WTC11 (cell line): ENCODE measurements around the gene OSBPL6. TPM values are rescaled to one million over a fixed set of nuclear protein-coding genes. Genes with fewer than 3 reads are reported as not detected.

Source experiments
- ATAC-seq: fragments of 200-7000 bp; cut with Tn5 transposase; 2 replicates; pipeline ENCODE4 v1.10.0; 2021; ENCODE audit warnings: mild to moderate bottlenecking, moderate library complexity
- CTCF ChIA-PET: fragments of 300-600 bp; sonication (Branson Sonifier 250); formaldehyde crosslinking; loops from one replicate; lab custom pipeline; 2021; ENCODE audit warnings: antibody characterized with exemption; lab: Charles Lee
- POLR2A ChIA-PET: fragments of 350-600 bp; sonication (Branson Sonifier 250); formaldehyde crosslinking; loops from one replicate; lab custom pipeline; 2021; ENCODE audit warnings: antibody characterized with exemption; lab: Charles Lee
- DNase-seq: peaks from one replicate; pipeline ENCODE4 v3.0.0; 2021; ENCODE audit warnings: low spot score
- H3K27ac Mint-ChIP-seq: 2 replicates; pipeline ENCODE4 v1.8.0; 2021; ENCODE audit warnings: mixed read lengths
- H3K27me3 Mint-ChIP-seq: 2 replicates; pipeline ENCODE4 v1.8.0; 2021; ENCODE audit warnings: low read depth, mild to moderate bottlenecking, moderate library complexity, mixed read lengths
- H3K36me3 Mint-ChIP-seq: 2 replicates; pipeline ENCODE4 v1.8.0; 2021; ENCODE audit warnings: mixed read lengths
- H3K4me1 Mint-ChIP-seq: 2 replicates; pipeline ENCODE4 v1.8.0; 2022; ENCODE audit warnings: mixed read lengths
- H3K4me3 Mint-ChIP-seq: 2 replicates; pipeline ENCODE4 v1.8.0; 2021; ENCODE audit warnings: mild to moderate bottlenecking, moderate library complexity, mixed read lengths
- H3K9me3 Mint-ChIP-seq: 2 replicates; pipeline ENCODE4 v1.8.0; 2021; ENCODE audit warnings: mixed read lengths
- ARID4B ChIP-seq: sonication (generic); formaldehyde crosslinking; IDR thresholded peaks from 2 replicates; pipeline ENCODE4 v1.8.0; 2023; ENCODE audit warnings: missing genetic modification reagents, mild to moderate bottlenecking, borderline replicate concordance
- ATF1 ChIP-seq: sonication (generic); formaldehyde crosslinking; IDR thresholded peaks from 2 replicates; pipeline ENCODE4 v1.8.1; 2023; ENCODE audit warnings: mild to moderate bottlenecking, moderate library complexity, missing genetic modification reagents
- ATF3 ChIP-seq: sonication (generic); formaldehyde crosslinking; conservative IDR thresholded peaks from 2 replicates; pipeline ENCODE4 v1.8.1; 2022; ENCODE audit warnings: mild to moderate bottlenecking, missing genetic modification reagents
- GTF2I ChIP-seq: fragments of 250-450 bp; sonication (Bioruptor Pico); conservative IDR thresholded peaks from 2 replicates; pipeline ENCODE4 v1.4.0; 2021; ENCODE audit warnings: mild to moderate bottlenecking
- IRF2 ChIP-seq: sonication (generic); formaldehyde crosslinking; IDR thresholded peaks from 2 replicates; pipeline ENCODE4 v1.8.0; 2022; ENCODE audit warnings: low read depth, missing genetic modification reagents, borderline replicate concordance
- MLX ChIP-seq: sonication (generic); formaldehyde crosslinking; IDR thresholded peaks from 2 replicates; pipeline ENCODE4 v1.8.1; 2023; ENCODE audit warnings: mild to moderate bottlenecking, missing genetic modification reagents, moderate library complexity
- NFE2L1 ChIP-seq: sonication (generic); formaldehyde crosslinking; IDR thresholded peaks from 2 replicates; pipeline ENCODE4 v1.8.1; 2023; ENCODE audit warnings: missing genetic modification reagents
- PRDM15 ChIP-seq: sonication (generic); formaldehyde crosslinking; IDR thresholded peaks from 2 replicates; pipeline ENCODE4 v1.8.0; 2022; ENCODE audit warnings: missing genetic modification reagents
- SMAD4 ChIP-seq: sonication (generic); formaldehyde crosslinking; IDR thresholded peaks from 2 replicates; pipeline ENCODE4 v1.8.0; 2022; ENCODE audit warnings: mild to moderate bottlenecking, missing genetic modification reagents
- SP1 ChIP-seq: sonication (generic); formaldehyde crosslinking; conservative IDR thresholded peaks from 2 replicates; pipeline ENCODE4 v1.8.1; 2022; ENCODE audit warnings: missing genetic modification reagents
- TEAD4 ChIP-seq: sonication (generic); formaldehyde crosslinking; IDR thresholded peaks from 2 replicates; pipeline ENCODE4 v1.8.0; 2022; ENCODE audit warnings: mild to moderate bottlenecking, missing genetic modification reagents
- TP53 ChIP-seq: sonication (generic); formaldehyde crosslinking; IDR thresholded peaks from 2 replicates; pipeline ENCODE4 v1.8.1; 2023; ENCODE audit warnings: mild to moderate bottlenecking, missing genetic modification reagents
- ZNF121 ChIP-seq: sonication (generic); formaldehyde crosslinking; IDR thresholded peaks from 2 replicates; pipeline ENCODE4 v1.8.0; 2023; ENCODE audit warnings: missing genetic modification reagents
- ZNF281 ChIP-seq: sonication (generic); formaldehyde crosslinking; IDR thresholded peaks from 2 replicates; pipeline ENCODE4 v1.8.0; 2023; ENCODE audit warnings: mild to moderate bottlenecking, missing genetic modification reagents
- ZNF317 ChIP-seq: sonication (generic); formaldehyde crosslinking; IDR thresholded peaks from 2 replicates; pipeline ENCODE4 v1.8.1; 2023; ENCODE audit warnings: low read depth, mild to moderate bottlenecking, moderate library complexity, missing genetic modification reagents, borderline replicate concordance
- total RNA-seq: library from RNA; stranded (reverse); gene quantifications from 3 replicates; pipeline ENCODE4 v1.2.3, GENCODE V29; 2021
- TF ChIP-seq, protein P1 (sequence below): sonication (generic); formaldehyde crosslinking; IDR thresholded peaks from 2 replicates; pipeline ENCODE4 v1.8.1; 2022; ENCODE audit warnings: low read depth, missing genetic modification reagents, borderline replicate concordance
- TF ChIP-seq, protein P2 (sequence below): fragments of 250-450 bp; sonication (Bioruptor Pico); IDR thresholded peaks from 2 replicates; pipeline ENCODE4 v1.8.0; 2021; ENCODE audit warnings: mild to moderate bottlenecking
- TF ChIP-seq, protein P3 (sequence below): sonication (generic); formaldehyde crosslinking; IDR thresholded peaks from 2 replicates; pipeline ENCODE4 v1.8.1; 2023; ENCODE audit warnings: mild to moderate bottlenecking, moderate library complexity, missing genetic modification reagents

The OSBPL6 gene
- total RNA-seq, 1 experiment from 2014 or later: 9.2 TPM

DNA sequence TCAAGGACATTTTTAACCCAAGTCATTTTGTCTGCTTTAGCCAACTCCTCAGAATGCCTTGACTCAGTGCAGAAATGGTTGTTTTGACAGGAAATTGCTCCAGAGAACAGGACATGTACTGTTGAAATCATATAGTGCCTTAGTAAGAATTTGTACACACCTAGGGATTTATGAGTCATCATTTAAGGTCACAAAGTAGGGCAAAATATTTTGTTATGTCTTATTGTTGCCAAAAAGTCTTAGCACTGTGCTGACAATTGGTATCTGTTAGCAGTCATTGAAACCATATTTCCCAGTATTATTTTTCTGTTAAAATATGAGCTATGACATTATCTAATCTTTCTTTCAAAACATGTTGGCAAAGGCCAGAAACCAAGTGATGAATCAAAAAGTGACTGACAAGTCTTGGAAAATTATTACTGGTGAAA is 104.5 kb downstream of the OSBPL6 start:
- no peak for DNase-seq
- Mint-ChIP-seq H3K9me3 (no peaks in the 10 kb centered on the region), H3K4me3 (no peak overlapping the region), H3K4me1 (peaks cover 6% of the 10 kb centered on the region; the same call in 1 of the 2 replicates), H3K27ac (no peak overlapping the region), H3K27me3 (no peaks in the 10 kb centered on the region), H3K36me3 (no peaks in the 10 kb centered on the region)
- CTCF ChIA-PET: no interaction called here
- no peak for ATAC-seq
- POLR2A ChIA-PET: no interaction called here
- TF ChIP-seq PRDM15: no peak
- no peak for TF ChIP-seq TP53 (CRISPR knock-in tag)
- TF ChIP-seq, protein P1, sequence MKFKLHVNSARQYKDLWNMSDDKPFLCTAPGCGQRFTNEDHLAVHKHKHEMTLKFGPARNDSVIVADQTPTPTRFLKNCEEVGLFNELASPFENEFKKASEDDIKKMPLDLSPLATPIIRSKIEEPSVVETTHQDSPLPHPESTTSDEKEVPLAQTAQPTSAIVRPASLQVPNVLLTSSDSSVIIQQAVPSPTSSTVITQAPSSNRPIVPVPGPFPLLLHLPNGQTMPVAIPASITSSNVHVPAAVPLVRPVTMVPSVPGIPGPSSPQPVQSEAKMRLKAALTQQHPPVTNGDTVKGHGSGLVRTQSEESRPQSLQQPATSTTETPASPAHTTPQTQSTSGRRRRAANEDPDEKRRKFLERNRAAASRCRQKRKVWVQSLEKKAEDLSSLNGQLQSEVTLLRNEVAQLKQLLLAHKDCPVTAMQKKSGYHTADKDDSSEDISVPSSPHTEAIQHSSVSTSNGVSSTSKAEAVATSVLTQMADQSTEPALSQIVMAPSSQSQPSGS (CRISPR knock-in tag): no peak
- no peak for TF ChIP-seq ATF3 (CRISPR knock-in tag)
- no peak for TF ChIP-seq MLX (CRISPR knock-in tag)
- no peak for TF ChIP-seq ARID4B
- no peak for TF ChIP-seq ZNF121 (CRISPR knock-in tag)
- TF ChIP-seq ZNF281 (CRISPR knock-in tag): no peak
- no peak for TF ChIP-seq ATF1 (CRISPR knock-in tag)
- no peak for TF ChIP-seq SMAD4 (CRISPR knock-in tag)
- no peak for TF ChIP-seq SP1 (CRISPR knock-in tag)
- TF ChIP-seq IRF2 (CRISPR knock-in tag): no peak
- no peak for TF ChIP-seq NFE2L1 (CRISPR knock-in tag)
- no peak for TF ChIP-seq GTF2I
- no peak for TF ChIP-seq ZNF317
- no peak for TF ChIP-seq TEAD4
- TF ChIP-seq, protein P2, sequence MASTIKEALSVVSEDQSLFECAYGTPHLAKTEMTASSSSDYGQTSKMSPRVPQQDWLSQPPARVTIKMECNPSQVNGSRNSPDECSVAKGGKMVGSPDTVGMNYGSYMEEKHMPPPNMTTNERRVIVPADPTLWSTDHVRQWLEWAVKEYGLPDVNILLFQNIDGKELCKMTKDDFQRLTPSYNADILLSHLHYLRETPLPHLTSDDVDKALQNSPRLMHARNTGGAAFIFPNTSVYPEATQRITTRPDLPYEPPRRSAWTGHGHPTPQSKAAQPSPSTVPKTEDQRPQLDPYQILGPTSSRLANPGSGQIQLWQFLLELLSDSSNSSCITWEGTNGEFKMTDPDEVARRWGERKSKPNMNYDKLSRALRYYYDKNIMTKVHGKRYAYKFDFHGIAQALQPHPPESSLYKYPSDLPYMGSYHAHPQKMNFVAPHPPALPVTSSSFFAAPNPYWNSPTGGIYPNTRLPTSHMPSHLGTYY (CRISPR knock-in tag): no peak
- TF ChIP-seq, protein P3, sequence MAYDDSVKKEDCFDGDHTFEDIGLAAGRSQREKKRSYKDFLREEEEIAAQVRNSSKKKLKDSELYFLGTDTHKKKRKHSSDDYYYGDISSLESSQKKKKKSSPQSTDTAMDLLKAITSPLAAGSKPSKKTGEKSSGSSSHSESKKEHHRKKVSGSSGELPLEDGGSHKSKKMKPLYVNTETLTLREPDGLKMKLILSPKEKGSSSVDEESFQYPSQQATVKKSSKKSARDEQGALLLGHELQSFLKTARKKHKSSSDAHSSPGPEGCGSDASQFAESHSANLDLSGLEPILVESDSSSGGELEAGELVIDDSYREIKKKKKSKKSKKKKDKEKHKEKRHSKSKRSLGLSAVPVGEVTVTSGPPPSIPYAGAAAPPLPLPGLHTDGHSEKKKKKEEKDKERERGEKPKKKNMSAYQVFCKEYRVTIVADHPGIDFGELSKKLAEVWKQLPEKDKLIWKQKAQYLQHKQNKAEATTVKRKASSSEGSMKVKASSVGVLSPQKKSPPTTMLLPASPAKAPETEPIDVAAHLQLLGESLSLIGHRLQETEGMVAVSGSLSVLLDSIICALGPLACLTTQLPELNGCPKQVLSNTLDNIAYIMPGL: no peak
